SK-N-DZ (cell line): Measurements from ENCODE around the gene PCDHA5.
A peak's percentile ranks its signal among the peaks of the same experiment; 100 is the strongest.
"Not testable (repeated sequence)": the region's sequence is repeated elsewhere in the genome, so short reads cannot be mapped to it uniquely, and the experiment has no call there.

ENCODE experiments used
- DNase-seq: peaks from one replicate; pipeline ENCODE4 v3.0.0-alpha.2; 2015; ENCODE audit warnings: low spot score

Gene PCDHA5

GRCh38 chr5:140822969-140823368 lies 1.6 kb downstream of the PCDHA5 start:
- DNase-seq: not testable (repeated sequence)

GRCh38 chr5:140823475-140823874 lies 2.1 kb downstream of the PCDHA5 start:
- DNase-seq: no peak

- DNase-seq: no peak
These were observed 6.4 kb downstream of the PCDHA5 start, which contains the start of gene PCDHA6 for GRCh38 chr5:140827704-140828361. Gene PCDHA6, plus strand, starts transcription at chr5:140827960. Its CDS starts 132 bp downstream, at chr5:140828092.

- DNase-seq: no peak
These were observed 6.9 kb downstream of the PCDHA5 start for GRCh38 chr5:140828362-140828737.

- not testable (repeated sequence) for DNase-seq
These were observed 8.4 kb downstream of the PCDHA5 start for GRCh38 chr5:140829511-140830501.

GRCh38 chr5:140833993-140834392 lies 12.6 kb downstream of the PCDHA5 start, which contains the start of gene PCDHA7:
Gene PCDHA7, plus strand, starts transcription at chr5:140834269. Its CDS starts 115 bp downstream, at chr5:140834384.
- DNase-seq: no peak

GRCh38 chr5:140834439-140835008 lies 13.1 kb downstream of the PCDHA5 start:
- not testable (repeated sequence) for DNase-seq

GRCh38 chr5:140835622-140836510 lies 14.5 kb downstream of the PCDHA5 start:
- DNase-seq: no peak

GRCh38 chr5:140840978-140841962 lies 19.9 kb downstream of the PCDHA5 start, which contains the start of gene PCDHA8:
Gene PCDHA8, plus strand, starts transcription at chr5:140841187. Its CDS starts 135 bp downstream, at chr5:140841322.
- peak; percentile 52 for DNase-seq

GRCh38 chr5:140842798-140843733 lies 21.7 kb downstream of the PCDHA5 start:
- DNase-seq: no peak

GRCh38 chr5:140848139-140849102 lies 27.0 kb downstream of the PCDHA5 start, which contains the start of gene PCDHA9:
Gene PCDHA9, plus strand, starts transcription at chr5:140848382. Its CDS starts 114 bp downstream, at chr5:140848496.
- DNase-seq: not testable (repeated sequence)

- DNase-seq: not testable (repeated sequence)
These were observed 28.6 kb downstream of the PCDHA5 start for GRCh38 chr5:140849831-140850634.

GRCh38 chr5:140855772-140856674 lies 34.6 kb downstream of the PCDHA5 start, which contains the start of gene PCDHA10:
Gene PCDHA10, plus strand, starts transcription at chr5:140855897. Its CDS starts 152 bp downstream, at chr5:140856049.
- no peak for DNase-seq

GRCh38 chr5:140857177-140857986 lies 36.0 kb downstream of the PCDHA5 start:
- DNase-seq: no peak
